Endothelial cell of umbilical vein (primary cell): ENCODE measurements around the gene RAB17. TPM values are rescaled to one million over a fixed set of nuclear protein-coding genes. Genes with fewer than 3 reads are reported as not detected.

Experiments used
- BruUV-seq: library from RNA; stranded (reverse); fragments of 400-500 nt; replicated peaks from 2 replicates; lab custom pipeline; 2021; lab: Mats Ljungman, UMichigan
- CTCF ChIA-PET: fragments of 300-600, 350-600 bp; sonication (Branson Sonifier 250); formaldehyde crosslinking; loops from one replicate; lab custom pipeline; 2021; ENCODE audit warnings: antibody characterized with exemption, inconsistent platforms; lab: Charles Lee
- POLR2A ChIA-PET: fragments of 300-600, 350-600 bp; sonication (Branson Sonifier 250); formaldehyde crosslinking; loops from one replicate; lab custom pipeline; 2021; ENCODE audit warnings: antibody characterized with exemption, inconsistent platforms; lab: Charles Lee
- DNase-seq: peaks from one replicate; pipeline ENCODE4 v3.0.0-alpha.2; 2011; ENCODE audit warnings: low read depth, low spot score
- FAIRE-seq: peaks from 2 replicates; lab custom pipeline; 2011; peaks lifted over from hg19 to GRCh38; lab: Jason Lieb, UNC
- H2AFZ ChIP-seq: 2 replicates; pipeline ENCODE4 v1.6.0; 2012; ENCODE audit warnings: low read depth, low read length, control low read depth, inconsistent platforms
- H3K27ac ChIP-seq: 2 replicates; pipeline ENCODE4 v1.5.1; 2011; ENCODE audit warnings: low read depth, mild to moderate bottlenecking, control low read depth, low read length, moderate library complexity; ENCODE audit not compliant: insufficient read depth
- H3K27me3 ChIP-seq, 2 experiments: 2 replicates each; pipeline versions ENCODE4 v1.6.0 to v1.6.1; 2011; ENCODE audit warnings: low read length in 2 of 2, mixed read lengths in 1 of 2; ENCODE audit not compliant: control insufficient read depth in 2 of 2, insufficient read depth in 2 of 2
- H3K36me3 ChIP-seq, 2 experiments: 2 replicates in 1 of 2; 3 replicates in 1 of 2; pipeline ENCODE4 v1.5.1; 2011; ENCODE audit warnings: low read length in 2 of 2, mild to moderate bottlenecking in 1 of 2, moderate library complexity in 1 of 2; ENCODE audit not compliant: control insufficient read depth in 2 of 2, insufficient read depth in 2 of 2; ENCODE audit errors: extremely low read depth in 1 of 2
- H3K4me1 ChIP-seq: 3 replicates; pipeline ENCODE4 v1.5.1; 2011; ENCODE audit warnings: mild to moderate bottlenecking, low read length; ENCODE audit not compliant: control insufficient read depth, insufficient read depth; ENCODE audit errors: extremely low read depth
- H3K4me2 ChIP-seq: 2 replicates; pipeline ENCODE4 v1.6.1; 2011; ENCODE audit warnings: low read length, control low read depth, mixed read lengths; ENCODE audit not compliant: insufficient read depth
- H3K4me3 ChIP-seq, 3 experiments: fragments of 200-600 bp in 1 of 3; sonication (generic), shearing (Covaris generic) in 1 of 3; replicated peaks in 1 of 3; 2 replicates each; pipeline ENCODE4 v1.5.1; 2011 to 2016; ENCODE audit warnings: control low read depth in 3 of 3, low read length in 3 of 3, mild to moderate bottlenecking in 2 of 3, inconsistent platforms in 1 of 3, low read depth in 1 of 3, moderate library complexity in 1 of 3; ENCODE audit not compliant: insufficient read depth in 1 of 3
- H3K79me2 ChIP-seq: 2 replicates; pipeline ENCODE4 v1.6.0; 2012; ENCODE audit warnings: low read length, inconsistent platforms; ENCODE audit not compliant: control insufficient read depth, insufficient read depth
- H3K9ac ChIP-seq: replicated peaks from 2 replicates; pipeline ENCODE3; 2011; ENCODE audit warnings: low read length, control low read depth; ENCODE audit not compliant: insufficient read depth; ENCODE audit errors: extremely low read depth
- H3K9me1 ChIP-seq: replicated peaks from 3 replicates; pipeline ENCODE4 v1.6.0; 2011; ENCODE audit warnings: mild to moderate bottlenecking, low read length; ENCODE audit not compliant: control insufficient read depth, insufficient read depth; ENCODE audit errors: extremely low read depth
- H3K9me3 ChIP-seq: replicated peaks from 2 replicates; pipeline ENCODE4 v1.5.1; 2012; ENCODE audit warnings: low read length, inconsistent platforms; ENCODE audit not compliant: control insufficient read depth, insufficient read depth
- H4K20me1 ChIP-seq: replicated peaks from 2 replicates; pipeline ENCODE3; 2011; ENCODE audit warnings: mild to moderate bottlenecking, low read length; ENCODE audit not compliant: control insufficient read depth, insufficient read depth; ENCODE audit errors: extremely low read depth
- EZH2 ChIP-seq: IDR thresholded peaks from 2 replicates; pipeline ENCODE4 v1.6.1; 2012; ENCODE audit warnings: borderline replicate concordance, low read depth, mild to moderate bottlenecking, moderate library complexity, low read length, inconsistent platforms; ENCODE audit not compliant: severe bottlenecking
- FOS ChIP-seq: IDR thresholded peaks from 2 replicates; pipeline ENCODE4 v1.6.1; 2011; ENCODE audit warnings: mild to moderate bottlenecking, low read length, moderate library complexity, borderline replicate concordance; ENCODE audit not compliant: insufficient read depth
- GATA2 ChIP-seq: IDR thresholded peaks from 2 replicates; pipeline ENCODE4 v1.7.0; 2011; ENCODE audit warnings: low read depth, mild to moderate bottlenecking, moderate library complexity, mixed read lengths, low read length; ENCODE audit not compliant: insufficient read length, insufficient read depth
- JUN ChIP-seq: IDR thresholded peaks from 2 replicates; pipeline ENCODE4 v1.6.1; 2011; ENCODE audit warnings: borderline replicate concordance, low read depth; ENCODE audit not compliant: insufficient read length, insufficient read depth
- MAX ChIP-seq: IDR thresholded peaks from 2 replicates; pipeline ENCODE4 v1.6.1; 2011; ENCODE audit not compliant: insufficient read depth, insufficient read length
- MYC ChIP-seq: IDR thresholded peaks from one replicate; pipeline ENCODE4 v1.6.1; 2011; ENCODE audit warnings: mild to moderate bottlenecking, low read depth, low read length
- POLR2A ChIP-seq: IDR thresholded peaks from 2 replicates; pipeline ENCODE4 v1.6.1; 2012; ENCODE audit warnings: low read depth, mild to moderate bottlenecking, control low read depth, low read length
- POLR2AphosphoS5 ChIP-seq: IDR thresholded peaks from 2 replicates; pipeline ENCODE4 v1.6.1; 2012; ENCODE audit warnings: low read depth, mild to moderate bottlenecking, control low read depth, low read length, moderate library complexity; ENCODE audit not compliant: insufficient read depth
- dilution Hi-C: fragments of 300-500 bp; cut with MboI; formaldehyde crosslinking; loops from one replicate; pipeline ENCODE4 v1.15.0; 2019; ENCODE audit warnings: low sequenced_read_pairs; ENCODE audit not compliant: extremely low pct_ligation_motif_present
- intact Hi-C: fragments of 100-400 bp; cut with micrococcal nuclease; formaldehyde crosslinking; loops from one replicate; pipeline ENCODE4 v1.10.0; 2022
- polyA plus RNA-seq, 4 experiments: library from polyadenylated mRNA; depleted of rRNA in 3 of 4; stranded (reverse) in 3 of 4; unstranded in 1 of 4; fragments of >200 nt; gene quantifications; 2 replicates each; pipeline versions ENCODE4 v1.2.1 to v1.2.3, GENCODE V29; 2011 to 2012; ENCODE audit warnings: missing spikeins in 1 of 4
- total RNA-seq: library from RNA; stranded (reverse); gene quantifications from 2 replicates; pipeline ENCODE4 v1.2.3, GENCODE V29; 2021
- TF ChIP-seq, protein P1 (sequence below), 2 donors: IDR thresholded peaks; 1 replicate in 1 of 2; 2 replicates in 1 of 2; pipeline ENCODE4 v1.5.1; 2011; ENCODE audit warnings: low read length in 2 of 2, mild to moderate bottlenecking in 2 of 2, moderate library complexity in 2 of 2, control low read depth in 1 of 2, inconsistent platforms in 1 of 2, low read depth in 1 of 2; ENCODE audit not compliant: insufficient read depth in 1 of 2; ENCODE audit errors: extremely low read depth in 1 of 2

Gene RAB17
- total and polyA plus RNA-seq, 2 donors (not counting 3 experiments of a cell fraction or from before 2014, with no cell fraction given) = 0.41 to 0.77 TPM

- H3K27me3 ChIP-seq = no peaks in the 10 kb centered on the region
- no peaks in the 10 kb centered on the region for H3K9me3 ChIP-seq
- TF ChIP-seq GATA2 (no peak), POLR2A (no peak), JUN (no peak), MYC (no peak), FOS (no peak), EZH2 (no peak), MAX (no peak), POLR2AphosphoS5 (no peak)
- TF ChIP-seq, protein P1, sequence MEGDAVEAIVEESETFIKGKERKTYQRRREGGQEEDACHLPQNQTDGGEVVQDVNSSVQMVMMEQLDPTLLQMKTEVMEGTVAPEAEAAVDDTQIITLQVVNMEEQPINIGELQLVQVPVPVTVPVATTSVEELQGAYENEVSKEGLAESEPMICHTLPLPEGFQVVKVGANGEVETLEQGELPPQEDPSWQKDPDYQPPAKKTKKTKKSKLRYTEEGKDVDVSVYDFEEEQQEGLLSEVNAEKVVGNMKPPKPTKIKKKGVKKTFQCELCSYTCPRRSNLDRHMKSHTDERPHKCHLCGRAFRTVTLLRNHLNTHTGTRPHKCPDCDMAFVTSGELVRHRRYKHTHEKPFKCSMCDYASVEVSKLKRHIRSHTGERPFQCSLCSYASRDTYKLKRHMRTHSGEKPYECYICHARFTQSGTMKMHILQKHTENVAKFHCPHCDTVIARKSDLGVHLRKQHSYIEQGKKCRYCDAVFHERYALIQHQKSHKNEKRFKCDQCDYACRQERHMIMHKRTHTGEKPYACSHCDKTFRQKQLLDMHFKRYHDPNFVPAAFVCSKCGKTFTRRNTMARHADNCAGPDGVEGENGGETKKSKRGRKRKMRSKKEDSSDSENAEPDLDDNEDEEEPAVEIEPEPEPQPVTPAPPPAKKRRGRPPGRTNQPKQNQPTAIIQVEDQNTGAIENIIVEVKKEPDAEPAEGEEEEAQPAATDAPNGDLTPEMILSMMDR (IDR thresholded peaks at IDR 0.05; ENCODE audit: extremely low read depth in 1 of 2, insufficient read depth in 1 of 2, low read depth in 1 of 2, low read length in 2 of 2) = no peak
- FAIRE-seq (no peak), DNase-seq (no peak)
- POLR2A ChIA-PET = no interaction called here
- H3K4me2 ChIP-seq = no peak overlapping the region
- intact Hi-C loops = no loop called here
- no peak overlapping the region for H2AFZ ChIP-seq
- CTCF ChIA-PET = interaction anchor here (1.4 to 3.4 kb wide), 3 partner anchors 28 to 31 kb away, joined by 5 to 15 read pairs (median 8); no protein-coding TSS in a partner anchor
- no TSS peak for BruUV-seq
- H3K36me3 ChIP-seq = no peaks in the 10 kb centered on the region
- no peaks in the 10 kb centered on the region for H3K4me1 ChIP-seq
- dilution Hi-C loops = no loop called here
- no peaks in the 10 kb centered on the region for H4K20me1 ChIP-seq
- H3K4me3 ChIP-seq = no peak overlapping the region
- no peak overlapping the region for H3K27ac ChIP-seq
- H3K9ac ChIP-seq = no peak overlapping the region
- no peaks in the 10 kb centered on the region for H3K9me1 ChIP-seq
- no peaks in the 10 kb centered on the region for H3K79me2 ChIP-seq
These were observed 49.3 kb downstream of the RAB17 start for GRCh38 chr2:237541243-237541642.
